Measurements from ENCODE around the gene UXS1.

Gene UXS1

GRCh38 chr2:106177581-106177980 lies 16.5 kb downstream of the UXS1 start:
- Mint-ChIP-seq H3K27ac (no peak overlapping the region), H3K4me1 (peaks cover 39% of the 10 kb centered on the region), H3K4me3 (no peak overlapping the region), H3K36me3 (peaks cover 4% of the 10 kb centered on the region), H3K9me3 (no peaks in the 10 kb centered on the region)
- ATAC-seq (no peak), DNase-seq (ENCODE audit: low spot score in 2 of 2) (no peak)

GRCh38 chr2:106176446-106177099 lies 17.5 kb downstream of the UXS1 start:
- Mint-ChIP-seq H3K4me3 (no peak overlapping the region), H3K36me3 (peaks cover 4% of the 10 kb centered on the region), H3K27ac (peak overlapping the region; percentile 8), H3K9me3 (no peaks in the 10 kb centered on the region), H3K4me1 (peaks cover 44% of the 10 kb centered on the region)
- no peak for DNase-seq (ENCODE audit: low spot score in 2 of 2)
- ATAC-seq: no peak

- Mint-ChIP-seq H3K27ac (peak overlapping the region; percentile 8), H3K4me1 (peaks cover 48% of the 10 kb centered on the region), H3K9me3 (no peaks in the 10 kb centered on the region)
Measured at GRCh38 chr2:106175086-106175850, 18.8 kb downstream of the UXS1 start.

GRCh38 chr2:106174056-106174455 lies 20.0 kb downstream of the UXS1 start:
- ATAC-seq: no peak
- Mint-ChIP-seq H3K4me1 (peaks cover 51% of the 10 kb centered on the region), H3K27ac (peak overlapping the region; percentile 53), H3K36me3 (peaks cover 4% of the 10 kb centered on the region), H3K9me3 (no peaks in the 10 kb centered on the region), H3K4me3 (no peak overlapping the region)
- no peak for DNase-seq (ENCODE audit: low spot score in 2 of 2)

More at GRCh38 chr2:106175086-106175850, 18.8 kb downstream of the UXS1 start:
- peaks cover 4% of the 10 kb centered on the region for H3K36me3 Mint-ChIP-seq
- H3K4me3 Mint-ChIP-seq: no peak overlapping the region
- no peak for ATAC-seq
- DNase-seq (ENCODE audit: low spot score in 2 of 2): no peak

GRCh38 chr2:106172649-106173048 lies 21.5 kb downstream of the UXS1 start:
- peaks cover 40% of the 10 kb centered on the region for H3K4me1 Mint-ChIP-seq
- no peak overlapping the region for H3K27ac Mint-ChIP-seq
- ATAC-seq (no peak), DNase-seq (ENCODE audit: low spot score in 2 of 2) (no peak)
- no peaks in the 10 kb centered on the region for H3K36me3 Mint-ChIP-seq
- H3K9me3 Mint-ChIP-seq: no peaks in the 10 kb centered on the region
- no peak overlapping the region for H3K4me3 Mint-ChIP-seq

- Mint-ChIP-seq H3K27ac (peak overlapping the region; percentile 48), H3K4me3 (no peak overlapping the region)
- no peak for ATAC-seq
Measured at GRCh38 chr2:106168657-106169056, 25.4 kb downstream of the UXS1 start.

GRCh38 chr2:106167067-106167466 lies 27.0 kb downstream of the UXS1 start:
- DNase-seq (ENCODE audit: low spot score in 2 of 2): no peak
- Mint-ChIP-seq H3K4me1 (peaks cover 37% of the 10 kb centered on the region), H3K27ac (peak overlapping the region; percentile 69), H3K4me3 (no peak overlapping the region), H3K36me3 (peaks cover 12% of the 10 kb centered on the region), H3K9me3 (no peaks in the 10 kb centered on the region)
- no peak for ATAC-seq

More at GRCh38 chr2:106168657-106169056, 25.4 kb downstream of the UXS1 start:
- Mint-ChIP-seq H3K36me3 (peaks cover 6% of the 10 kb centered on the region), H3K9me3 (no peaks in the 10 kb centered on the region), H3K4me1 (peaks cover 39% of the 10 kb centered on the region)
- no peak for DNase-seq (ENCODE audit: low spot score in 2 of 2)

- H3K36me3 Mint-ChIP-seq: peaks cover 19% of the 10 kb centered on the region
- no peak overlapping the region for H3K27ac Mint-ChIP-seq
- H3K9me3 Mint-ChIP-seq: no peaks in the 10 kb centered on the region
- DNase-seq (ENCODE audit: low spot score in 2 of 2) (no peak), ATAC-seq (no peak)
- H3K4me1 Mint-ChIP-seq: peaks cover 44% of the 10 kb centered on the region
- H3K4me3 Mint-ChIP-seq: no peak overlapping the region
Measured at GRCh38 chr2:106165561-106165960, 28.5 kb downstream of the UXS1 start.

GRCh38 chr2:106165029-106165428 lies 29.1 kb downstream of the UXS1 start:
- peaks cover 23% of the 10 kb centered on the region for H3K36me3 Mint-ChIP-seq
- no peak for ATAC-seq
- H3K9me3 Mint-ChIP-seq: no peaks in the 10 kb centered on the region
- H3K4me3 Mint-ChIP-seq: no peak overlapping the region
- no peak for DNase-seq (ENCODE audit: low spot score in 2 of 2)
- H3K27ac Mint-ChIP-seq: peak overlapping the region; percentile 7
- peaks cover 44% of the 10 kb centered on the region for H3K4me1 Mint-ChIP-seq

GRCh38 chr2:106163948-106164545 lies 30.1 kb downstream of the UXS1 start:
- DNase-seq (ENCODE audit: low spot score in 2 of 2) (no peak), ATAC-seq (no peak)
- Mint-ChIP-seq H3K4me1 (peaks cover 47% of the 10 kb centered on the region), H3K4me3 (no peak overlapping the region), H3K9me3 (no peaks in the 10 kb centered on the region), H3K36me3 (peaks cover 32% of the 10 kb centered on the region), H3K27ac (peak overlapping the region; percentile 7)

GRCh38 chr2:106161938-106162820 lies 31.9 kb downstream of the UXS1 start:
- no peaks in the 10 kb centered on the region for H3K9me3 Mint-ChIP-seq
- peak overlapping the region; percentile 93 for H3K27ac Mint-ChIP-seq
- peaks cover 61% of the 10 kb centered on the region for H3K4me1 Mint-ChIP-seq
- no peak for ATAC-seq
- H3K36me3 Mint-ChIP-seq: peaks cover 43% of the 10 kb centered on the region
- peak overlapping the region; percentile 80 for H3K4me3 Mint-ChIP-seq
- no peak for DNase-seq (ENCODE audit: low spot score in 2 of 2)

- peak overlapping the region; percentile 93 for H3K27ac Mint-ChIP-seq
- H3K4me1 Mint-ChIP-seq: peaks cover 54% of the 10 kb centered on the region
- no peak for DNase-seq (ENCODE audit: low spot score in 2 of 2)
- H3K36me3 Mint-ChIP-seq: peaks cover 44% of the 10 kb centered on the region
- no peak for ATAC-seq
- H3K9me3 Mint-ChIP-seq: no peaks in the 10 kb centered on the region
- peak overlapping the region; percentile 80 for H3K4me3 Mint-ChIP-seq
Measured at GRCh38 chr2:106161341-106161740, 32.8 kb downstream of the UXS1 start.

GRCh38 chr2:106160786-106161261 lies 33.3 kb downstream of the UXS1 start:
- H3K36me3 Mint-ChIP-seq: peaks cover 49% of the 10 kb centered on the region
- H3K9me3 Mint-ChIP-seq: no peaks in the 10 kb centered on the region
- DNase-seq (ENCODE audit: low spot score in 2 of 2) (peak; percentile 17 to 63), ATAC-seq (peak; percentile 89)
- H3K4me3 Mint-ChIP-seq: peak overlapping the region; percentile 80
- peak overlapping the region; percentile 93 for H3K27ac Mint-ChIP-seq
- H3K4me1 Mint-ChIP-seq: peaks cover 59% of the 10 kb centered on the region

- DNase-seq (ENCODE audit: low spot score in 2 of 2): peak; percentile 21 to 76
- Mint-ChIP-seq H3K36me3 (peaks cover 52% of the 10 kb centered on the region), H3K4me3 (peak overlapping the region; percentile 80), H3K4me1 (peaks cover 59% of the 10 kb centered on the region), H3K9me3 (no peaks in the 10 kb centered on the region), H3K27ac (peak overlapping the region; percentile 93)
- peak; percentile 85 for ATAC-seq
Measured at GRCh38 chr2:106159866-106160785, 34.0 kb downstream of the UXS1 start.
